Measurements from ENCODE around the gene GRK7.
"Not testable (repeated sequence)": the region's sequence is repeated elsewhere in the genome, so short reads cannot be mapped to it uniquely, and the experiment has no call there.

The GRK7 gene

GRCh38 chr3:141796081-141796888 is 33.1 kb downstream of the GRK7 start:
- peak; percentile 70 to 79 for DNase-seq

- peak in 1 of 2 donors; percentile 18 for DNase-seq
These were observed 33.9 kb downstream of the GRK7 start for GRCh38 chr3:141796889-141797781.

DNA sequence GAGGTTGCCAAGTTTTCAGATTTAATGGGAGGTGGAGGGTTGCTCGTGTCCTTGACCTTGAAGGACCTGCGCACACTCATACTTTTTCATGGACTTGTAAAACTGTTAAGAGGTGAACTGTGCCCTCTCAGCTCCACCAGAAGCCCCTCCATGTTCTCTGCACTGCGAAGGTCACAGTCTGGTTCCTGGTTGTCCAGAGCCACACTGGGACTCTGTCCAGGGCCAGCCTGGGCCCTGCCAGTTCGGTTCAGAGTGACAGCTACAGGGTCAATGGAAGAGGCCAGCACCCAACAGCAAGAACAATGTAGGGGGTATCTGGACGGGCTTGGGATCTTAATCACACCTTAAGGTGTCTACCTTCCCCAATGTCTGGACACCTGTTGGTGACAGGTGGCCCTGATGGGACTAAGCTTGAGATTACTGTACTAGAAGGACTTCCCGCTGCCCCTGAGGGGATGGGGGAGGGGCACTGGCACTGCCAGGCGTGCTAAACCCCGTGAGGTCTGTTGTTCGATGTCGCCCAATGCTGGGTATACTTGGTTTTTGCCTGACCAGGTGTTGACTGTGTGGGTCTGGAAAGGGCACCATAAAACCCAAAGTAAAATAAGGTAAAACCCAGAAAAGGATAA is 34.7 kb downstream of the GRK7 start:
- DNase-seq, result no peak

DNA sequence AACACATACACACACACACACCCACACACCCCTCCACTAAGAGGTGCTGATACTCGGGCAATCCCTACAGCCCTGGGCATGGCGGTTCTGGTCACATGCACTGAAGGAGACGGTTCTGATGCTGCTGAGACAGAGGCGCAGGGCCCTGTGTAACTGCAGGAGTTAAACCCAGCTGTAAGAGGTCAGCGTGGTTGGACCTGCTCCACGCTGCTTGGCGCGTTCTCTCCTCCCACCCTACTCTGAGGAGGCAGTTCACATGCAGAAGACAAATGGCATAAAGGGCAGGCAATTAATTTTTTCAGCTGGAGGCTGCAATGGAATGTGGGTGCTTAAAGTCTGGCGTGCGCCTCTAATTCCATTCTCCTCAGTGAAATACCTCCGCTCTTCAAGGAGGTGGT is 35.2 kb downstream of the GRK7 start:
- DNase-seq, result no peak

DNA sequence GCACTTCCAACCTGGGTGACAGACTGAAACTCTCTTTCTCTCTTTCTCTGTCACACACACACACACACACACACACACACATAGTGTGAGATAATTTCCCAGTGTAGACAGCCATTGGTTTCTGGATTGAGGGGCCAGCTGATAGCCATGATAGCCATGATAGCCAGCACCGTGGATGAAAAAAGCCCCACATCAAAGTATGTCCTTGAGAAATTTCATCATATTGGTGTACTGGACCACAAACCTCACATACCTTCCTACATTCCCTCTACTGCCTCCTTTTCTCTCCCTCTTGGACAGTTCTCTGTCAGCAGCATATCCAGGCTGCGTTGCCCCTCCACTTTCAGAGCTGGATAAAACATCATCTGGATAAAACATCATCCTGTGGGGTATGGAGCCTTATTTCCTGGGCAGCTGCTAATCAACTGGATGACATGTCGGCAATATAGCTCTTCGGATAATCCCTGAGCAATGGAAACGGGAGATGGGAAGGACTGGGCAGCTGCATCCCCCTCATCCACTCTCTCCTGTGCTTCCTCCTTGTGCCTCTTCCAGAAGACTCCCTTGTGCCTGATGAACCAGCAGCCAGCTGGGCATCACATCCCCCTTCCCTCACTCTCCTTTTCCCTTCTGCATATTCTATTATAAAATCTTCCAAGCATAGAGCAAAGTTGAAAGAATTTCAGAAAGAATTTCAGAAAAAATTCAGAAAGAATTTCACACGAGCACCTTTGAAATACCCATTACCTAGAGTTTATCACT is 39.3 kb downstream of the GRK7 start:
- no peak for DNase-seq

DNA sequence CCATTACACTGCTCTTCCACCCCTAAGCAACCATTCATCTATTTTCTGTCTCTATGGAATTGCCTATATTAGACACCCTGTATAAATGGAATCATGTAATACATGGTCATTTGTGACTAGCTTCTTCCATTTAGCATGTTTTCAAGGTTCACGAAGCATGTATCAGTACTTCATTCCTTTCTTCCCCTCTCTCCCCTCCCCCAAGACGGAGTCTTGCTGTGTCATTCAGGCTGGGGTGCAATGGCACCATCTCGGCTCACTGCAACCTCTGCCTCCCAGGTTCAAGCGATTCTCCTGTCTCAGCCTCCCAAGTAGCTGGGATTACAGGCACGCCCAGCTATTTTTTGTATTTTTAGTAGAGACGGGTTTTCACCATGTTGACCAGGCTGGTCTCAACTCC is 40.3 kb downstream of the GRK7 start:
- not testable (repeated sequence) for DNase-seq

DNA sequence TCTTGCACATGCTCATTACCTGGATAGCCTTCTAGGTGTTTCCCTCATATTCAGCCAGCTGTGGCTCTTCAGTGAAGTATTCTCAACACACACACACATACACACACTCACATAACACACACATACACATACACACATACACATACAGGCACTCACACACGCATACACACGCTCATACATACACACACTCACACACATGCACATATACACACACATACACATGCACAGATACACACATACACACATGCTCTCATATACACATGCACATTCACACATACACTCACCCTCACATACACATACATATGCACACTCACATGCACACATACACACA is 41.2 kb downstream of the GRK7 start:
- no peak for DNase-seq

- no peak for DNase-seq
These were observed 41.8 kb downstream of the GRK7 start for GRCh38 chr3:141804778-141805639.

DNA sequence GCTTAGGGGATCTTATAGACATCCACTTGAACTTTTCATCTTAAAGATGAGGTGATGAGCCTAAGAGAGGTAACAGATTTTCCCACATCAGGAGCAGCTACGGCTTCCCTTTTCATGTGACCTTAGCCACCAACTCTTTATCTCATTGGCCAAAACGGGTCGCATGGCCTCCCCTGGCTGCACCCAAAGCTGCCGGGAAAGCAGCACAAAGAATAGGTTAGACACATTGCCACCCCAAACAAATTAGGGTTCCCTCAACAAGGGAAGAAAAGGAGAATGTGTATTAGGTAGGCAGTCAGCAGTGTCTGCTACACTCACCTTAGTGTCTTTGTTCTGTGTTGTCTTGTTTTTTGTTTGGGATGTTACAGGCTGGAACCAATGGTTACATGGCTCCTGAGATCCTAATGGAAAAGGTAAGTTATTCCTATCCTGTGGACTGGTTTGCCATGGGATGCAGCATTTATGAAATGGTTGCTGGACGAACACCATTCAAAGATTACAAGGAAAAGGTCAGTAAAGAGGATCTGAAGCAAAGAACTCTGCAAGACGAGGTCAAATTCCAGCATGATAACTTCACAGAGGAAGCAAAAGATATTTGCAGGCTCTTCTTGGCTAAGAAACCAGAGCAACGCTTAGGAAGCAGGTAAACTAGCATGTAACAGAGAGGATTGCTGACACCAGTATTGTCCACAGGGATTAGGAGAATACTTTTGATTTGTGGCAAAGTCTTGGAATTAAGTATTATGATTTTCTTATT is 44.2 kb downstream of the GRK7 start:
- DNase-seq, result no peak

DNA sequence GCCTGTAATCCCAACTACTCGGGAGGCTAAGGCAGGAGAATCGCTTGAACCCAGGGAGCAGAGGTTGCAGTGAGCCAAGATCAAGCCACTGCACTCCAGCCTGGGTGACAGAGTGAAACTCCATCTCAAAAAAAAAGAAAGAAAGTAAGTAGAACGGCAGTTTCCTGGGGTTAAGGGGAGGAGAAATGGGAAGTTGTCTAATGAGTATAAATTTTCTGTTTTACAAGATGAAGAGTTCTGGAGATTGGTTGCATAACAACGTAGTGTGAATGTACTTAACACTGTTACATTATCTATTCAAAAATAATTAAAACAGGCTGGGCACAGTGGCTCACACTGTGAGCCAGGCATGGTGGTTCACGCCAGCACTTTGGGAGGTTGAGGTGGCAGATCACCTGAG is 45.4 kb downstream of the GRK7 start:
- no peak for DNase-seq

- no peak for DNase-seq
These were observed 47.0 kb downstream of the GRK7 start for GRCh38 chr3:141810161-141810560.

GRCh38 chr3:141811348-141811747 is 48.1 kb downstream of the GRK7 start:
- no peak for DNase-seq

DNA sequence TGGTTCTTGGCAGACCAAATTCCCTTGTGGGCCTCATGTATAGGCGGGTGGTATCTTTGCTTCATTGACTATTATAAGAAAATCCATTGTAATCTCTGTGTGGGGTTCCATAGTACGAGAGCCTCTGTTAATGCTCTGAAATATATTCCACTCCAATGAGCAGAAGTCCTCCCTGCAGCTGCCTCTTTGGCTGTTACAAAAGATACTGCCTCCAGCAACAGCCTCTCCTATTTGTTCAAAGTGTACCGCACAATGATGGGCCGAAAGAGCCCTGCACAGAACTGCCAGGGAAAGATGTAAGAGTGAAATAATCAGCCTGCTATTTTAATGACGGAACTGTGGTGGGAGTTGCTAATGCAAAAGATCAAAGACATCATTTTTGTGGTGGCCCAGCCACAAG is 48.9 kb downstream of the GRK7 start:
- DNase-seq, result no peak

DNA sequence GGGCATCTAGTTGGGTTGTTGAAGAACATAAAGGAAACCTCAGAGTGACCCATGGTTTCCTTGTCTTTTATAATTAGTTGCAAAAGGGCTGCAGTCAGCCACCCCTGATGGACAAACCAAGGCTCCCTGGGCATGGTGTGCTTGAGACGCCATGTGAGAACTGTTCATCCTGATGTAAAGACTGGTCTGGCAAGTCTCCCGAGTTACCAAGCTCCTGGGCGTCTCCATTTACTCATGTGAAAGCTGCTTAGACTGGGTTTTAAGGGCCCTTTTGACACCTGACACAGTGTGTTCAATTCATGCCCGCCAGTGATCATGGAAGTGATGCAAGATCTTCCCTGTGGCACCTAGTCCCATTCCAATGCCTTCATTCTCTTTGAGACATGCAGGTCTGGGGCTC is 49.4 kb downstream of the GRK7 start:
- DNase-seq, result no peak
